ENCODE results near the gene KIN.
"Not testable (repeated sequence)": the region's sequence is repeated elsewhere in the genome, so short reads cannot be mapped to it uniquely, and the experiment has no call there.

KIN gene

GRCh38 chr10:7750222-7750621 is 37.6 kb downstream of the KIN start:
- no peak for DNase-seq
- in situ Hi-C loops (cut with MboI; ENCODE audit: low pct_unique_long_range_greater_than_20kb, low sequenced_read_pairs) = no loop called here

- DNase-seq; in situ Hi-C loops (cut with MboI; ENCODE audit: low pct_unique_long_range_greater_than_20kb, low sequenced_read_pairs): not testable (repeated sequence)
These were observed 39.2 kb downstream of the KIN start for GRCh38 chr10:7748637-7749036.

- no peak for DNase-seq
- in situ Hi-C loops (cut with MboI; ENCODE audit: low pct_unique_long_range_greater_than_20kb, low sequenced_read_pairs) = no loop called here
These were observed 43.5 kb downstream of the KIN start for GRCh38 chr10:7744307-7744706.

- DNase-seq = no peak
- in situ Hi-C loops (cut with MboI; ENCODE audit: low pct_unique_long_range_greater_than_20kb, low sequenced_read_pairs) = no loop called here
These were observed 49.0 kb downstream of the KIN start for GRCh38 chr10:7738536-7739407.

- in situ Hi-C loops (cut with MboI; ENCODE audit: low pct_unique_long_range_greater_than_20kb, low sequenced_read_pairs) = no loop called here
- no peak for DNase-seq
These were observed 53.0 kb downstream of the KIN start for GRCh38 chr10:7734821-7735220.

GRCh38 chr10:7722927-7723529 is 64.8 kb downstream of the KIN start:
- DNase-seq = no peak
- in situ Hi-C loops (cut with MboI; ENCODE audit: low pct_unique_long_range_greater_than_20kb, low sequenced_read_pairs) = no loop called here

- in situ Hi-C loops (cut with MboI; ENCODE audit: low pct_unique_long_range_greater_than_20kb, low sequenced_read_pairs) = no loop called here
- no peak for DNase-seq
These were observed 67.3 kb downstream of the KIN start for GRCh38 chr10:7720478-7720877.

- in situ Hi-C loops (cut with MboI; ENCODE audit: low pct_unique_long_range_greater_than_20kb, low sequenced_read_pairs) = no loop called here
These were observed 69.1 kb downstream of the KIN start for GRCh38 chr10:7718685-7719084.

GRCh38 chr10:7717767-7718166 is 70.0 kb downstream of the KIN start:
- no peak for DNase-seq
- in situ Hi-C loops (cut with MboI; ENCODE audit: low pct_unique_long_range_greater_than_20kb, low sequenced_read_pairs) = no loop called here

More at GRCh38 chr10:7718685-7719084, 69.1 kb downstream of the KIN start:
- no peak for DNase-seq

GRCh38 chr10:7715515-7715914 is 72.3 kb downstream of the KIN start:
- DNase-seq = no peak
- in situ Hi-C loops (cut with MboI; ENCODE audit: low pct_unique_long_range_greater_than_20kb, low sequenced_read_pairs) = no loop called here

- DNase-seq; in situ Hi-C loops (cut with MboI; ENCODE audit: low pct_unique_long_range_greater_than_20kb, low sequenced_read_pairs): not testable (repeated sequence)
These were observed 76.7 kb downstream of the KIN start for GRCh38 chr10:7711075-7711474.

- no peak for DNase-seq
- in situ Hi-C loops (cut with MboI; ENCODE audit: low pct_unique_long_range_greater_than_20kb, low sequenced_read_pairs) = no loop called here
These were observed 77.3 kb downstream of the KIN start for GRCh38 chr10:7710446-7710845.

- in situ Hi-C loops (cut with MboI; ENCODE audit: low pct_unique_long_range_greater_than_20kb, low sequenced_read_pairs) = no loop called here
- DNase-seq = no peak
These were observed 79.0 kb downstream of the KIN start for GRCh38 chr10:7708832-7709231.

- DNase-seq = no peak
- in situ Hi-C loops (cut with MboI; ENCODE audit: low pct_unique_long_range_greater_than_20kb, low sequenced_read_pairs) = no loop called here
These were observed 79.8 kb downstream of the KIN start for GRCh38 chr10:7707858-7708622.

- no peak for DNase-seq
- in situ Hi-C loops (cut with MboI; ENCODE audit: low pct_unique_long_range_greater_than_20kb, low sequenced_read_pairs) = no loop called here
These were observed 80.7 kb downstream of the KIN start for GRCh38 chr10:7707102-7707501.

- no peak for DNase-seq
- in situ Hi-C loops (cut with MboI; ENCODE audit: low pct_unique_long_range_greater_than_20kb, low sequenced_read_pairs) = no loop called here
These were observed 81.2 kb downstream of the KIN start for GRCh38 chr10:7706534-7707073.

- no peak for DNase-seq
- in situ Hi-C loops (cut with MboI; ENCODE audit: low pct_unique_long_range_greater_than_20kb, low sequenced_read_pairs) = no loop called here
These were observed 82.5 kb downstream of the KIN start for GRCh38 chr10:7705341-7705740.

- in situ Hi-C loops (cut with MboI; ENCODE audit: low pct_unique_long_range_greater_than_20kb, low sequenced_read_pairs) = no loop called here
- no peak for DNase-seq
These were observed 83.4 kb downstream of the KIN start for GRCh38 chr10:7704071-7705016.

GRCh38 chr10:7703140-7703539 is 84.7 kb downstream of the KIN start, which contains the start of gene ITIH2:
Gene ITIH2, plus strand, starts transcription at chr10:7703316. Its CDS starts 119 bp downstream, at chr10:7703435.
- in situ Hi-C loops (cut with MboI; ENCODE audit: low pct_unique_long_range_greater_than_20kb, low sequenced_read_pairs) = no loop called here
- DNase-seq = no peak

Measured in KBM-7 (cell line).